Endothelial cell of umbilical vein (primary cell): ENCODE data around the gene ADCY3. TPM values are rescaled to one million over a fixed set of nuclear protein-coding genes. Genes with fewer than 3 reads are reported as not detected.

Experiments used
- BruUV-seq: library from RNA; stranded (reverse); fragments of 400-500 nt; replicated peaks from 2 replicates; lab custom pipeline; 2021; lab: Mats Ljungman, UMichigan
- CTCF ChIA-PET: fragments of 300-600, 350-600 bp; sonication (Branson Sonifier 250); formaldehyde crosslinking; loops from one replicate; lab custom pipeline; 2021; ENCODE audit warnings: antibody characterized with exemption, inconsistent platforms; lab: Charles Lee
- POLR2A ChIA-PET: fragments of 300-600, 350-600 bp; sonication (Branson Sonifier 250); formaldehyde crosslinking; loops from one replicate; lab custom pipeline; 2021; ENCODE audit warnings: antibody characterized with exemption, inconsistent platforms; lab: Charles Lee
- DNase-seq: peaks from one replicate; pipeline ENCODE4 v3.0.0-alpha.2; 2011; ENCODE audit warnings: low read depth, low spot score
- FAIRE-seq: peaks from 2 replicates; lab custom pipeline; 2011; peaks lifted over from hg19 to GRCh38; lab: Jason Lieb, UNC
- H2AFZ ChIP-seq: 2 replicates; pipeline ENCODE4 v1.6.0; 2012; ENCODE audit warnings: low read depth, low read length, control low read depth, inconsistent platforms
- H3K27ac ChIP-seq: 2 replicates; pipeline ENCODE4 v1.5.1; 2011; ENCODE audit warnings: low read depth, mild to moderate bottlenecking, control low read depth, low read length, moderate library complexity; ENCODE audit not compliant: insufficient read depth
- H3K27me3 ChIP-seq, 2 experiments: 2 replicates each; pipeline versions ENCODE4 v1.6.0 to v1.6.1; 2011; ENCODE audit warnings: low read length in 2 of 2, mixed read lengths in 1 of 2; ENCODE audit not compliant: control insufficient read depth in 2 of 2, insufficient read depth in 2 of 2
- H3K36me3 ChIP-seq, 2 experiments: 2 replicates in 1 of 2; 3 replicates in 1 of 2; pipeline ENCODE4 v1.5.1; 2011; ENCODE audit warnings: low read length in 2 of 2, mild to moderate bottlenecking in 1 of 2, moderate library complexity in 1 of 2; ENCODE audit not compliant: control insufficient read depth in 2 of 2, insufficient read depth in 2 of 2; ENCODE audit errors: extremely low read depth in 1 of 2
- H3K4me1 ChIP-seq: 3 replicates; pipeline ENCODE4 v1.5.1; 2011; ENCODE audit warnings: mild to moderate bottlenecking, low read length; ENCODE audit not compliant: control insufficient read depth, insufficient read depth; ENCODE audit errors: extremely low read depth
- H3K4me2 ChIP-seq: 2 replicates; pipeline ENCODE4 v1.6.1; 2011; ENCODE audit warnings: low read length, control low read depth, mixed read lengths; ENCODE audit not compliant: insufficient read depth
- H3K4me3 ChIP-seq, 3 experiments: fragments of 200-600 bp in 1 of 3; sonication (generic), shearing (Covaris generic) in 1 of 3; replicated peaks in 1 of 3; 2 replicates each; pipeline ENCODE4 v1.5.1; 2011 to 2016; ENCODE audit warnings: control low read depth in 3 of 3, low read length in 3 of 3, mild to moderate bottlenecking in 2 of 3, inconsistent platforms in 1 of 3, low read depth in 1 of 3, moderate library complexity in 1 of 3; ENCODE audit not compliant: insufficient read depth in 1 of 3
- H3K79me2 ChIP-seq: 2 replicates; pipeline ENCODE4 v1.6.0; 2012; ENCODE audit warnings: low read length, inconsistent platforms; ENCODE audit not compliant: control insufficient read depth, insufficient read depth
- H3K9ac ChIP-seq: replicated peaks from 2 replicates; pipeline ENCODE3; 2011; ENCODE audit warnings: low read length, control low read depth; ENCODE audit not compliant: insufficient read depth; ENCODE audit errors: extremely low read depth
- H3K9me1 ChIP-seq: replicated peaks from 3 replicates; pipeline ENCODE4 v1.6.0; 2011; ENCODE audit warnings: mild to moderate bottlenecking, low read length; ENCODE audit not compliant: control insufficient read depth, insufficient read depth; ENCODE audit errors: extremely low read depth
- H3K9me3 ChIP-seq: replicated peaks from 2 replicates; pipeline ENCODE4 v1.5.1; 2012; ENCODE audit warnings: low read length, inconsistent platforms; ENCODE audit not compliant: control insufficient read depth, insufficient read depth
- H4K20me1 ChIP-seq: replicated peaks from 2 replicates; pipeline ENCODE3; 2011; ENCODE audit warnings: mild to moderate bottlenecking, low read length; ENCODE audit not compliant: control insufficient read depth, insufficient read depth; ENCODE audit errors: extremely low read depth
- CTCF ChIP-seq, 2 donors: IDR thresholded peaks; 1 replicate in 1 of 2; 2 replicates in 1 of 2; pipeline ENCODE4 v1.5.1; 2011; ENCODE audit warnings: low read length in 2 of 2, mild to moderate bottlenecking in 2 of 2, moderate library complexity in 2 of 2, control low read depth in 1 of 2, inconsistent platforms in 1 of 2, low read depth in 1 of 2; ENCODE audit not compliant: insufficient read depth in 1 of 2; ENCODE audit errors: extremely low read depth in 1 of 2
- EZH2 ChIP-seq: IDR thresholded peaks from 2 replicates; pipeline ENCODE4 v1.6.1; 2012; ENCODE audit warnings: borderline replicate concordance, low read depth, mild to moderate bottlenecking, moderate library complexity, low read length, inconsistent platforms; ENCODE audit not compliant: severe bottlenecking
- GATA2 ChIP-seq: IDR thresholded peaks from 2 replicates; pipeline ENCODE4 v1.7.0; 2011; ENCODE audit warnings: low read depth, mild to moderate bottlenecking, moderate library complexity, mixed read lengths, low read length; ENCODE audit not compliant: insufficient read length, insufficient read depth
- JUN ChIP-seq: IDR thresholded peaks from 2 replicates; pipeline ENCODE4 v1.6.1; 2011; ENCODE audit warnings: borderline replicate concordance, low read depth; ENCODE audit not compliant: insufficient read length, insufficient read depth
- MYC ChIP-seq: IDR thresholded peaks from one replicate; pipeline ENCODE4 v1.6.1; 2011; ENCODE audit warnings: mild to moderate bottlenecking, low read depth, low read length
- POLR2A ChIP-seq: IDR thresholded peaks from 2 replicates; pipeline ENCODE4 v1.6.1; 2012; ENCODE audit warnings: low read depth, mild to moderate bottlenecking, control low read depth, low read length
- POLR2AphosphoS5 ChIP-seq: IDR thresholded peaks from 2 replicates; pipeline ENCODE4 v1.6.1; 2012; ENCODE audit warnings: low read depth, mild to moderate bottlenecking, control low read depth, low read length, moderate library complexity; ENCODE audit not compliant: insufficient read depth
- dilution Hi-C: fragments of 300-500 bp; cut with MboI; formaldehyde crosslinking; loops from one replicate; pipeline ENCODE4 v1.15.0; 2019; ENCODE audit warnings: low sequenced_read_pairs; ENCODE audit not compliant: extremely low pct_ligation_motif_present
- intact Hi-C: fragments of 100-400 bp; cut with micrococcal nuclease; formaldehyde crosslinking; loops from one replicate; pipeline ENCODE4 v1.10.0; 2022
- polyA plus RNA-seq, 4 experiments: library from polyadenylated mRNA; depleted of rRNA in 3 of 4; stranded (reverse) in 3 of 4; unstranded in 1 of 4; fragments of >200 nt; gene quantifications; 2 replicates each; pipeline versions ENCODE4 v1.2.1 to v1.2.3, GENCODE V29; 2011 to 2012; ENCODE audit warnings: missing spikeins in 1 of 4
- total RNA-seq: library from RNA; stranded (reverse); gene quantifications from 2 replicates; pipeline ENCODE4 v1.2.3, GENCODE V29; 2021

The ADCY3 gene
- total and polyA plus RNA-seq, 2 donors (not counting 3 experiments of a cell fraction or from before 2014, with no cell fraction given), result 54.0 to 61.3 TPM

DNA sequence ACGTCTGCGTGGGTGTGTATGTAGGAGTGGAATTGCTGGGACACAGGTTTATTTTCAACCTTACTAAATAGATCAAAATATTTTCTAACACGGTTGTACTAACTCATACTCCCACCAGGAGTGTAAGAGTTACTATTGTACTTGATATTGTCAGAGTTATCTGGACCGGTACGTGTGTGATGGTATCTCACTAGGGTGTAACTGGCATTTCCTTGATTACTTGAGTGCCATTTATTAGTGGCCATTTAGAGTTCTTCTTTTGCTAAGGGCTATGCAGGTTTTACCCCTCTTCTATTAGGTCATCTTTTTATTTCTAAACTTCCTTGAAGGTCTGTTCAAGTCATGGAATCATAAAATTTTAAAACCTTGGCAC lies 93.3 kb downstream of the ADCY3 start:
- intact Hi-C loops (loop anchor here (1.0 to 5.0 kb wide), 10 partner anchors 33 to 415 kb away; partner anchors contain the start of genes ADCY3, CENPO, DNAJC27 and NCOA1), dilution Hi-C loops (no loop called here)
- Histone ChIP-seq H2AFZ (no peak overlapping the region), H3K27me3 (no peaks in the 10 kb centered on the region), H3K9me3 (no peaks in the 10 kb centered on the region), H3K9me1 (no peaks in the 10 kb centered on the region), H3K79me2 (no peaks in the 10 kb centered on the region), H3K9ac (no peak overlapping the region), H3K4me1 (peaks cover 20% of the 10 kb centered on the region), H4K20me1 (no peaks in the 10 kb centered on the region), H3K4me2 (peak overlapping the region; percentile 17), H3K4me3 (no peak overlapping the region), H3K36me3 (peaks cover 4% of the 10 kb centered on the region in 2 experiments), H3K27ac (no peak overlapping the region)
- FAIRE-seq (no peak), DNase-seq (no peak)
- BruUV-seq, result no TSS peak
- POLR2A ChIA-PET, result interaction anchor here (0.8 kb wide), 1 partner anchor 34 kb away, joined by 3 read pairs; no protein-coding TSS in a partner anchor
- TF ChIP-seq POLR2AphosphoS5 (peak; percentile 1), POLR2A (peak; percentile 20), GATA2 (no peak)
- CTCF ChIA-PET, result interaction anchor here (1.4 to 6.2 kb wide), 10 partner anchors 9 to 422 kb away, joined by 8 to 198 read pairs (median 20); partner anchors contain the start of genes CENPO and PTRHD1

DNA sequence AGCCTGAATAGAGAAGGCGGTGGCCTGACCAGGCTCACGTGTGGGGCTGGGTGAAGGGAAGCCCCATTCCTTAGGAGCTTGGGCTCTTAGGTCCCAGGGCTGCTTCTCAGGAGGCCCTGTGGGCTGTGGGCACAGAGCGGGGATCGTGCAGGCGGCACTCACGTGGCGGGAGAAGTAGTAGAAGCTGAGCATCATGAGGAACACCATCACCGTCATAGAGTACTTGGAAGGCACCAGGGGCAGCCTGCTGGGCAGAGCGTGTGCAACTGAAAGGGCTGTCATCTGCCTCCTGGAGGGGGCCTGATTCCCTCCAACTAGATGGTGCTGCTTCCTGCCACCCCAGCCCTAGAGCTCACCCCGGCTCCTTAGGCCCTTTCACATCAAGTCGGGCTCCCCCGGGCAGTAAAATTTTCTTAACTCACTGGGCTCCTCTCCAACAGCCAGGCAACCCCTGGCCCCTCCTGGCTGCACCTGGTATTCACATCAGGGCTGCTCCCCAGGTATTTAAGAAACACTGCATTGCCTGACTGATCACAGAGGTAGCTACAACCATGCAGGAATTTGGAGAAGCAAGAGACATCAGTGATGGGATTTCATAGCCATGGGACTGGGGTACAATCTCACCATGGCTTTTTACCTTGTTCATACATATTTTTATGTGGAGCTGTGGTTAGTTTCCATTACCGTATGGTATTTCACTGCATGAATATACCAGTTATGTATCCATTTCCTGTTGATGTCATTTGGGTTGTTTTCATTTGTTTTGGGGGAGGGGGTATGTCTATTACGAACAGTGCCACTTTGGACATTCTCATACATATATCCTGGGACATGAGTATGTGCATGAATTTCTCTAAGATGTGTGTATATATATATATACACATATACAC lies 93.9 kb downstream of the ADCY3 start:
- no TSS peak for BruUV-seq
- H3K4me1 ChIP-seq, result peaks cover 20% of the 10 kb centered on the region
- dilution Hi-C loops, result no loop called here
- no peaks in the 10 kb centered on the region for H3K9me3 ChIP-seq
- no peaks in the 10 kb centered on the region for H4K20me1 ChIP-seq
- H2AFZ ChIP-seq, result no peak overlapping the region
- H3K9me1 ChIP-seq, result no peaks in the 10 kb centered on the region
- no peak for TF ChIP-seq MYC
- TF ChIP-seq CTCF (IDR thresholded peaks at IDR 0.05; ENCODE audit: extremely low read depth in 1 of 2, insufficient read depth in 1 of 2, low read depth in 1 of 2, low read length in 2 of 2), result no peak
- no peak for TF ChIP-seq GATA2
- peak; percentile 29 for TF ChIP-seq POLR2A
- TF ChIP-seq POLR2AphosphoS5, result peak; percentile 27
- TF ChIP-seq EZH2, result no peak
- TF ChIP-seq JUN, result peak; percentile 36
- FAIRE-seq (no peak), DNase-seq (peak; percentile 54)
- intact Hi-C loops, result loop anchor here (1.0 to 5.0 kb wide), 6 partner anchors 9 to 335 kb away; partner anchors contain the start of genes ADCY3, DNAJC27 and NCOA1
- peak overlapping the region; percentile 17 for H3K4me2 ChIP-seq
- H3K27me3 ChIP-seq, result no peaks in the 10 kb centered on the region
- no peaks in the 10 kb centered on the region for H3K79me2 ChIP-seq
- H3K36me3 ChIP-seq, result peaks cover 6 to 9% of the 10 kb centered on the region in 2 experiments
- peak overlapping the region; percentile 58 for H3K27ac ChIP-seq
- POLR2A ChIA-PET, result no interaction called here
- no peak overlapping the region for H3K9ac ChIP-seq
- CTCF ChIA-PET, result interaction anchor here (0.6 to 6.2 kb wide), 10 partner anchors 8 to 415 kb away, joined by 3 to 198 read pairs (median 20); partner anchors contain the start of genes CENPO and PTRHD1
- H3K4me3 ChIP-seq, result no peak overlapping the region
